IMR-90 (cell line): ENCODE results near the gene IFT52. TPM values are rescaled to one million over a fixed set of nuclear protein-coding genes. Genes with fewer than 3 reads are reported as not detected.

ENCODE experiments used
- ATAC-seq: fragments of 200-7000 bp; cut with Tn5 transposase; 2 replicates; pipeline ENCODE4 v1.9.1; 2020; ENCODE audit warnings: low read depth, mild to moderate bottlenecking, moderate library complexity
- BruUV-seq: library from RNA; stranded (reverse); fragments of 400-500 nt; replicated peaks from 2 replicates; lab custom pipeline; 2021; lab: Mats Ljungman, UMichigan
- CTCF ChIA-PET: fragments of 300-600 bp; formaldehyde crosslinking; extraction: SDS; loops from one replicate; lab custom pipeline; 2021; ENCODE audit warnings: antibody characterized with exemption; lab: Yijun Ruan, JAX
- POLR2A ChIA-PET: fragments of 300-600 bp; sonication (Branson Sonifier 250); formaldehyde crosslinking; loops from one replicate; lab custom pipeline; 2022; ENCODE audit warnings: antibody characterized with exemption; ENCODE audit not compliant: unreplicated experiment; lab: Charles Lee
- DNase-seq: peaks from one replicate; pipeline ENCODE4 v3.0.0; 2013
- H2AFZ ChIP-seq: replicated peaks from 2 replicates; pipeline ENCODE3; 2013; ENCODE audit warnings: low read length, mild to moderate bottlenecking; ENCODE audit not compliant: poor library complexity
- H2AK5ac ChIP-seq: 2 replicates; pipeline ENCODE4 v1.6.1; 2013; ENCODE audit warnings: low read depth, low read length, inconsistent platforms
- H2AK9ac ChIP-seq: replicated peaks from 2 replicates; pipeline ENCODE3; 2013; ENCODE audit warnings: mild to moderate bottlenecking, low read depth, low read length, moderate library complexity; ENCODE audit not compliant: poor library complexity
- H2BK120ac ChIP-seq: 2 replicates; pipeline ENCODE4 v1.6.1; 2013; ENCODE audit warnings: low read depth, low read length, inconsistent platforms
- H2BK15ac ChIP-seq: 3 replicates; pipeline ENCODE4 v1.6.1; 2013; ENCODE audit warnings: low read depth, low read length, inconsistent platforms
- H2BK20ac ChIP-seq: 2 replicates; pipeline ENCODE4 v1.6.1; 2013; ENCODE audit warnings: low read depth, mild to moderate bottlenecking, inconsistent platforms, low read length, moderate library complexity
- H2BK5ac ChIP-seq: 2 replicates; pipeline ENCODE4 v1.6.1; 2013; ENCODE audit warnings: mild to moderate bottlenecking, low read depth, low read length, inconsistent platforms; ENCODE audit not compliant: poor library complexity, severe bottlenecking
- H3K14ac ChIP-seq: replicated peaks from 2 replicates; pipeline ENCODE4 v1.6.1; 2013; ENCODE audit warnings: low read depth, low read length, inconsistent platforms
- H3K18ac ChIP-seq: 2 replicates; pipeline ENCODE4 v1.6.1; 2013; ENCODE audit warnings: low read depth, low read length, control low read depth
- H3K23ac ChIP-seq: 2 replicates; pipeline ENCODE4 v1.6.1; 2013; ENCODE audit warnings: low read depth, low read length, inconsistent platforms
- H3K27ac ChIP-seq: 2 replicates; pipeline ENCODE4 v1.5.1; 2013; ENCODE audit warnings: mild to moderate bottlenecking, control low read depth, low read length; ENCODE audit not compliant: insufficient read depth
- H3K27me3 ChIP-seq: 2 replicates; pipeline ENCODE4 v1.6.1; 2013; ENCODE audit warnings: low read length; ENCODE audit not compliant: control insufficient read depth, insufficient read depth
- H3K36me3 ChIP-seq: 2 replicates; pipeline ENCODE4 v1.6.1; 2013; ENCODE audit warnings: low read length, mixed read lengths; ENCODE audit not compliant: control insufficient read depth, insufficient read depth
- H3K4ac ChIP-seq: 2 replicates; pipeline ENCODE4 v1.6.1; 2013; ENCODE audit warnings: low read depth, low read length, inconsistent platforms
- H3K4me1 ChIP-seq: 2 replicates; pipeline ENCODE4 v1.6.1; 2013; ENCODE audit warnings: low read length, mixed read lengths; ENCODE audit not compliant: control insufficient read depth, insufficient read depth
- H3K4me2 ChIP-seq: 2 replicates; pipeline ENCODE4 v1.6.1; 2013; ENCODE audit warnings: low read depth, mild to moderate bottlenecking, control low read depth, low read length, moderate library complexity
- H3K4me3 ChIP-seq: 2 replicates; pipeline ENCODE4 v1.5.1; 2013; ENCODE audit warnings: low read depth, mild to moderate bottlenecking, control low read depth, low read length, moderate library complexity; ENCODE audit not compliant: insufficient read depth
- H3K56ac ChIP-seq: 2 replicates; pipeline ENCODE4 v1.6.1; 2013; ENCODE audit warnings: low read length, inconsistent platforms; ENCODE audit not compliant: insufficient read depth; ENCODE audit errors: extremely low read depth
- H3K79me1 ChIP-seq, 2 experiments: 2 replicates each; pipeline ENCODE4 v1.6.1; 2013; ENCODE audit warnings: low read length in 2 of 2, inconsistent platforms in 1 of 2, low read depth in 1 of 2
- H3K9ac ChIP-seq: 2 replicates; pipeline ENCODE4 v1.6.1; 2013; ENCODE audit warnings: low read depth, low read length, control low read depth
- H3K9me1 ChIP-seq: 2 replicates; pipeline ENCODE4 v1.6.1; 2013; ENCODE audit warnings: low read length, inconsistent platforms; ENCODE audit not compliant: insufficient read depth
- H3K9me3 ChIP-seq: 2 replicates; pipeline ENCODE4 v1.6.1; 2013; ENCODE audit warnings: low read length; ENCODE audit not compliant: control insufficient read depth, insufficient read depth
- H4K20me1 ChIP-seq: 2 replicates; pipeline ENCODE4 v1.6.1; 2013; ENCODE audit warnings: low read length, inconsistent platforms; ENCODE audit not compliant: insufficient read depth
- H4K5ac ChIP-seq: 2 replicates; pipeline ENCODE4 v1.6.1; 2013; ENCODE audit warnings: mild to moderate bottlenecking, low read depth, low read length, control low read depth
- H4K8ac ChIP-seq, 2 experiments: 2 replicates each; pipeline ENCODE4 v1.6.1; 2013; ENCODE audit warnings: low read depth in 2 of 2, low read length in 2 of 2, control low read depth in 1 of 2, inconsistent platforms in 1 of 2
- H4K91ac ChIP-seq: 2 replicates; pipeline ENCODE4 v1.6.1; 2013; ENCODE audit warnings: low read depth, low read length, inconsistent platforms; ENCODE audit not compliant: insufficient read depth
- FOS ChIP-seq: fragments of 150-350 bp; IDR thresholded peaks from 2 replicates; pipeline ENCODE4 v1.6.1; 2016; ENCODE audit warnings: low read depth, low read length
- MAFK ChIP-seq: IDR thresholded peaks from 2 replicates; pipeline ENCODE4 v1.6.1; 2012; ENCODE audit warnings: low read depth, low read length, improper control_type of control experiment
- MAZ ChIP-seq: IDR thresholded peaks from 2 replicates; pipeline ENCODE4 v1.6.1; 2012; ENCODE audit warnings: low read depth, mild to moderate bottlenecking, low read length, improper control_type of control experiment, moderate library complexity, borderline replicate concordance
- MXI1 ChIP-seq: IDR thresholded peaks from 2 replicates; pipeline ENCODE4 v1.6.1; 2012; ENCODE audit warnings: low read depth, mild to moderate bottlenecking, low read length, moderate library complexity, borderline replicate concordance
- NFE2L2 ChIP-seq: fragments of 150-350 bp; IDR thresholded peaks from 2 replicates; pipeline ENCODE4 v1.6.1; 2016; ENCODE audit warnings: low read depth, mild to moderate bottlenecking, low read length
- RCOR1 ChIP-seq: IDR thresholded peaks from 2 replicates; pipeline ENCODE4 v1.6.1; 2012; ENCODE audit warnings: mild to moderate bottlenecking, low read length, improper control_type of control experiment; ENCODE audit not compliant: insufficient replicate concordance
- WGBS, 2 experiments: methylation state at CpG; one replicate each; pipeline versions ENCODE4 v1.1.5 to v1.1.7; 2013; ENCODE audit warnings: missing lambda C conversion rate in 2 of 2; ENCODE audit not compliant: insufficient read length in 1 of 2; ENCODE audit errors: extremely low coverage in 2 of 2; 5-methylcytosine and 5-hydroxymethylcytosine counted together
- dilution Hi-C: fragments of 300-500 bp; cut with HindIII; formaldehyde crosslinking; loops from one replicate; pipeline ENCODE4 v1.14.3; 2018; ENCODE audit warnings: low sequenced_read_pairs; ENCODE audit not compliant: unreplicated experiment
- in situ Hi-C: fragments of 300-500 bp; cut with MboI; formaldehyde crosslinking; loops from 3 replicates; pipeline ENCODE4 v1.14.3; 2019; ENCODE audit warnings: low sequenced_read_pairs, inconsistent platforms, mixed read lengths
- intact Hi-C: fragments of 100-400 bp; cut with micrococcal nuclease; formaldehyde crosslinking; loops from 2 replicates; pipeline ENCODE4 v1.10.0; 2022
- polyA plus RNA-seq, 3 experiments: library from polyadenylated mRNA; depleted of rRNA; stranded (reverse); fragments of >200 nt; gene quantifications; 2 replicates each; pipeline ENCODE4 v1.2.3, GENCODE V29; 2012; ENCODE audit warnings: low replicate concordance in 1 of 3
- total RNA-seq: library from RNA; depleted of rRNA; stranded (reverse); fragments of >200 nt; gene quantifications from 2 replicates; pipeline ENCODE4 v1.2.3, GENCODE V29; 2012
- TF ChIP-seq, protein P1 (sequence below): conservative IDR thresholded peaks from 2 replicates; pipeline ENCODE4 v1.5.1; 2012; ENCODE audit warnings: mild to moderate bottlenecking, low read depth, low read length, improper control_type of control experiment
- TF ChIP-seq, protein P2 (sequence below): fragments of 150-350 bp; IDR thresholded peaks from 2 replicates; pipeline ENCODE4 v1.6.1; 2016; ENCODE audit warnings: low read depth, mild to moderate bottlenecking, low read length, moderate library complexity, borderline replicate concordance

IFT52 gene
- total and polyA plus RNA-seq, 2 of the 4 experiments (the other 2 are of a cell fraction): 31.2 to 55.6 TPM

- ATAC-seq: no peak
- ChIA-PET CTCF (no interaction called here), POLR2A (no interaction called here)
- 100% methylated on average over 1 of the region's 7 CpGs; no CpG with 5 or more reads in 1 of the 2 experiments for WGBS, 2 experiments
- H4K91ac ChIP-seq: no peak overlapping the region
- H4K8ac ChIP-seq: no peak overlapping the region
- H4K20me1 ChIP-seq: no peaks in the 10 kb centered on the region
- no peak overlapping the region for H2BK5ac ChIP-seq
- no peak overlapping the region for H3K4me3 ChIP-seq
- intact Hi-C loops: no loop called here
- H3K27ac ChIP-seq: no peak overlapping the region
- no peak overlapping the region for H3K9ac ChIP-seq
- no peaks in the 10 kb centered on the region for H3K9me3 ChIP-seq
- peaks cover 5% of the 10 kb centered on the region for H3K9me1 ChIP-seq
- dilution Hi-C loops: no loop called here
- TF ChIP-seq MAFK (no peak), RCOR1 (no peak), MXI1 (no peak), FOS (no peak), NFE2L2 (no peak), MAZ (no peak)
- TF ChIP-seq, protein P1, sequence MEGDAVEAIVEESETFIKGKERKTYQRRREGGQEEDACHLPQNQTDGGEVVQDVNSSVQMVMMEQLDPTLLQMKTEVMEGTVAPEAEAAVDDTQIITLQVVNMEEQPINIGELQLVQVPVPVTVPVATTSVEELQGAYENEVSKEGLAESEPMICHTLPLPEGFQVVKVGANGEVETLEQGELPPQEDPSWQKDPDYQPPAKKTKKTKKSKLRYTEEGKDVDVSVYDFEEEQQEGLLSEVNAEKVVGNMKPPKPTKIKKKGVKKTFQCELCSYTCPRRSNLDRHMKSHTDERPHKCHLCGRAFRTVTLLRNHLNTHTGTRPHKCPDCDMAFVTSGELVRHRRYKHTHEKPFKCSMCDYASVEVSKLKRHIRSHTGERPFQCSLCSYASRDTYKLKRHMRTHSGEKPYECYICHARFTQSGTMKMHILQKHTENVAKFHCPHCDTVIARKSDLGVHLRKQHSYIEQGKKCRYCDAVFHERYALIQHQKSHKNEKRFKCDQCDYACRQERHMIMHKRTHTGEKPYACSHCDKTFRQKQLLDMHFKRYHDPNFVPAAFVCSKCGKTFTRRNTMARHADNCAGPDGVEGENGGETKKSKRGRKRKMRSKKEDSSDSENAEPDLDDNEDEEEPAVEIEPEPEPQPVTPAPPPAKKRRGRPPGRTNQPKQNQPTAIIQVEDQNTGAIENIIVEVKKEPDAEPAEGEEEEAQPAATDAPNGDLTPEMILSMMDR: no peak
- TF ChIP-seq, protein P2, sequence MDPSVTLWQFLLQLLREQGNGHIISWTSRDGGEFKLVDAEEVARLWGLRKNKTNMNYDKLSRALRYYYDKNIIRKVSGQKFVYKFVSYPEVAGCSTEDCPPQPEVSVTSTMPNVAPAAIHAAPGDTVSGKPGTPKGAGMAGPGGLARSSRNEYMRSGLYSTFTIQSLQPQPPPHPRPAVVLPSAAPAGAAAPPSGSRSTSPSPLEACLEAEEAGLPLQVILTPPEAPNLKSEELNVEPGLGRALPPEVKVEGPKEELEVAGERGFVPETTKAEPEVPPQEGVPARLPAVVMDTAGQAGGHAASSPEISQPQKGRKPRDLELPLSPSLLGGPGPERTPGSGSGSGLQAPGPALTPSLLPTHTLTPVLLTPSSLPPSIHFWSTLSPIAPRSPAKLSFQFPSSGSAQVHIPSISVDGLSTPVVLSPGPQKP: no peak
- no peak overlapping the region for H3K56ac ChIP-seq
- no peak overlapping the region for H2BK20ac ChIP-seq
- no peaks in the 10 kb centered on the region for H3K36me3 ChIP-seq
- H2AK5ac ChIP-seq: no peak overlapping the region
- H2AK9ac ChIP-seq: no peak overlapping the region
- no peak overlapping the region for H3K23ac ChIP-seq
- H3K4ac ChIP-seq: no peak overlapping the region
- peaks cover 6% of the 10 kb centered on the region for H3K4me1 ChIP-seq
- no peak overlapping the region for H2AFZ ChIP-seq
- H3K18ac ChIP-seq: no peak overlapping the region
- H4K5ac ChIP-seq: no peak overlapping the region
- no peak overlapping the region for H2BK120ac ChIP-seq
- no TSS peak for BruUV-seq
- no peak overlapping the region for H3K4me2 ChIP-seq
- H3K27me3 ChIP-seq: peaks cover 3% of the 10 kb centered on the region
- in situ Hi-C loops: no loop called here
- DNase-seq: no peak
- H3K79me1 ChIP-seq: no peaks in the 10 kb centered on the region
- no peak overlapping the region for H2BK15ac ChIP-seq
- no peak overlapping the region for H3K14ac ChIP-seq
Measured at GRCh38 chr20:43579861-43580793, 10.6 kb upstream of the IFT52 start.
